ENCODE data around the gene BANP. TPM values are rescaled to one million over a fixed set of nuclear protein-coding genes. Genes with fewer than 3 reads are reported as not detected.
"Not testable (repeated sequence)": the region's sequence is repeated elsewhere in the genome, so short reads cannot be mapped to it uniquely, and the experiment has no call there.

The BANP gene
- total RNA-seq, 1 experiment from 2014 or later: 24.2 TPM

DNA sequence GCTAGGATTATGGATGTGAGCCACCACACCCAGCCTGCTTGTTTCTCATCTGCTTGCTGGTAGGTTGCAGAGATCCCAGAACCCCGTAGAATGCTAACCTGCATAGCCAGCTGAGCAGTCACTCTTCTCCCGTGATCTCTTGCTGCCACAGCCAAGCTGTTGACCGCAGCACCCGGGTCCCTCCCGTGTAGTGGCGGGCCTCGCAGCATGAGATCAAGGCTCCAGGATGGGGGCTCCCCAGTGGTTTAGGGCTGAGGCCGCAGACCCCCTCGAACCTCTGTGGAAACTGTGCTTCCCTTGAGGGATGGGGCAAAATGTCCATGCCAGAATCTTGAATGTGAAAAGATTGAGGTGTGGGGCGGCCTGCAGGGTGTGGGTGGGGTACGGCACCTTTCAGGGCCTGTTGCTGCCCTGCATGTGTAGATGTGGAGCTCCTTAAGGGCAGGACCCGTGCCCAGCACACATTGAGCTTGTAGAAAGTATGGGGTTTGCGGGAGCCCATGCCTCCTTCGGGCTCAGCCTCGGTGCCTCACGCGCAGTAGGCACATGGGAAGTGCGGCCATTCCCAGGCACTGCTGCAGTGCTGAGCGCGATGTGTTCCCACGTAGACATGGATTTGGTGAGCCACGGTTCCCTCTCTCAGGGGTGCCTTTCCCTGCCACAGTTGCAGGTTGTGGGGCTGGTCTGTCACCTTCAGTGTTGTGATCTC lies 99.9 kb downstream of the BANP start:
- H3K9ac ChIP-seq (ENCODE audit: low read length): no peak overlapping the region
- H3K4me1 ChIP-seq (ENCODE audit: insufficient read depth, low read length): no peaks in the 10 kb centered on the region
- ATAC-seq (no peak), DNase-seq (no peak)
- H4K20me1 ChIP-seq (ENCODE audit: low read length): no peaks in the 10 kb centered on the region
- H2AFZ ChIP-seq (ENCODE audit: low read length): no peak overlapping the region
- peaks cover 11% of the 10 kb centered on the region; the same call in 1 of the 2 replicates for H3K36me3 ChIP-seq (ENCODE audit: low read depth, low read length)
- H3K9me2 ChIP-seq (replicated peaks; ENCODE audit: low read length): no peaks in the 10 kb centered on the region
- H3K4me3 ChIP-seq (ENCODE audit: low read length): no peak overlapping the region
- no TSS peak for BruUV-seq (replicated peaks)
- intact Hi-C loops (cut with micrococcal nuclease): no loop called here
- H3K4me2 ChIP-seq (ENCODE audit: low read length): no peak overlapping the region
- H3K9me3 ChIP-seq (ENCODE audit: low read length): no peaks in the 10 kb centered on the region
- H3K27ac ChIP-seq (ENCODE audit: low read length): no peak overlapping the region
- H3K27me3 ChIP-seq (ENCODE audit: low read length): no peaks in the 10 kb centered on the region
- POLR2A ChIA-PET (ENCODE audit: unreplicated experiment): no interaction called here
- CTCF ChIA-PET: no interaction called here
- no peaks in the 10 kb centered on the region for H3K79me2 ChIP-seq (ENCODE audit: low read length)
- no peaks in the 10 kb centered on the region for H3F3A ChIP-seq (ENCODE audit: low read length, unreplicated experiment)
- TF ChIP-seq EZH2 (IDR thresholded peaks at IDR 0.05; ENCODE audit: low read length, unreplicated experiment) (no peak), EZH2phosphoT487 (IDR thresholded peaks at IDR 0.05; ENCODE audit: borderline replicate concordance, low read length) (no peak), CTCF (conservative IDR thresholded peaks at IDR 0.05; ENCODE audit: low read depth, low read length) (no peak)

GRCh38 chr16:88052661-88053060 lies 101.4 kb downstream of the BANP start:
- no peak overlapping the region for H3K4me3 ChIP-seq (ENCODE audit: low read length)
- no peak overlapping the region for H3K4me2 ChIP-seq (ENCODE audit: low read length)
- no peaks in the 10 kb centered on the region for H3K9me2 ChIP-seq (replicated peaks; ENCODE audit: low read length)
- no peaks in the 10 kb centered on the region for H3K9me3 ChIP-seq (ENCODE audit: low read length)
- CTCF ChIA-PET: no interaction called here
- H3K79me2 ChIP-seq (ENCODE audit: low read length): no peaks in the 10 kb centered on the region
- no TSS peak for BruUV-seq (replicated peaks)
- intact Hi-C loops (cut with micrococcal nuclease): no loop called here
- H3K27me3 ChIP-seq (ENCODE audit: low read length): no peaks in the 10 kb centered on the region
- H3K9ac ChIP-seq (ENCODE audit: low read length): no peak overlapping the region
- H3K36me3 ChIP-seq (ENCODE audit: low read depth, low read length): peaks cover 11% of the 10 kb centered on the region; the same call in 1 of the 2 replicates
- H3F3A ChIP-seq (ENCODE audit: low read length, unreplicated experiment): no peaks in the 10 kb centered on the region
- ATAC-seq (no peak), DNase-seq (no peak)
- H3K27ac ChIP-seq (ENCODE audit: low read length): no peak overlapping the region
- H3K4me1 ChIP-seq (ENCODE audit: insufficient read depth, low read length): no peaks in the 10 kb centered on the region
- POLR2A ChIA-PET (ENCODE audit: unreplicated experiment): no interaction called here
- H2AFZ ChIP-seq (ENCODE audit: low read length): no peak overlapping the region
- H4K20me1 ChIP-seq (ENCODE audit: low read length): no peaks in the 10 kb centered on the region
- TF ChIP-seq CTCF (conservative IDR thresholded peaks at IDR 0.05; ENCODE audit: low read depth, low read length): no peak
- TF ChIP-seq EZH2 (IDR thresholded peaks at IDR 0.05; ENCODE audit: low read length, unreplicated experiment): no peak
- TF ChIP-seq EZH2phosphoT487 (IDR thresholded peaks at IDR 0.05; ENCODE audit: borderline replicate concordance, low read length): no peak

GRCh38 chr16:88053479-88053878 lies 102.2 kb downstream of the BANP start:
- H3K9me3 ChIP-seq (ENCODE audit: low read length); BruUV-seq (replicated peaks); H3K4me1 ChIP-seq (ENCODE audit: insufficient read depth, low read length); H3K4me2 ChIP-seq (ENCODE audit: low read length); H3K27ac ChIP-seq (ENCODE audit: low read length); intact Hi-C loops (cut with micrococcal nuclease); H3K27me3 ChIP-seq (ENCODE audit: low read length); CTCF ChIA-PET; H3K4me3 ChIP-seq (ENCODE audit: low read length); H3F3A ChIP-seq (ENCODE audit: low read length, unreplicated experiment); H2AFZ ChIP-seq (ENCODE audit: low read length); H3K9ac ChIP-seq (ENCODE audit: low read length); POLR2A ChIA-PET (ENCODE audit: unreplicated experiment); ATAC-seq; H3K79me2 ChIP-seq (ENCODE audit: low read length); H3K9me2 ChIP-seq (replicated peaks; ENCODE audit: low read length); H4K20me1 ChIP-seq (ENCODE audit: low read length); DNase-seq: not testable (repeated sequence)
- H3K36me3 ChIP-seq (ENCODE audit: low read depth, low read length): peaks cover 11% of the 10 kb centered on the region; the same call in 1 of the 2 replicates

All from PC-3 (cell line).